ENCODE results near the gene DYNC1I1. TPM values are rescaled to one million over a fixed set of nuclear protein-coding genes. Genes with fewer than 3 reads are reported as not detected.
A peak's percentile ranks its signal among the peaks of the same experiment; 100 is the strongest.

Gene DYNC1I1
- total RNA-seq, 2 experiments from 2014 or later: not detected

- CTCF ChIA-PET: no interaction called here
- Mint-ChIP-seq H3K4me1 (no peaks in the 10 kb centered on the region), H3K27me3 (peaks cover 2% of the 10 kb centered on the region), H3K27ac (no peak overlapping the region), H3K4me3 (no peak overlapping the region), H3K9me3 (ENCODE audit: low read depth) (no peaks in the 10 kb centered on the region), H3K36me3 (no peaks in the 10 kb centered on the region)
- ATAC-seq (no peak), DNase-seq (no peak)
Observed at GRCh38 chr7:95886501-95887090, 114.2 kb downstream of the DYNC1I1 start.

GRCh38 chr7:95893484-95893883 lies 121.1 kb downstream of the DYNC1I1 start:
- no peak for DNase-seq
- Mint-ChIP-seq H3K27me3 (peaks cover 3% of the 10 kb centered on the region), H3K27ac (no peak overlapping the region)

DNA sequence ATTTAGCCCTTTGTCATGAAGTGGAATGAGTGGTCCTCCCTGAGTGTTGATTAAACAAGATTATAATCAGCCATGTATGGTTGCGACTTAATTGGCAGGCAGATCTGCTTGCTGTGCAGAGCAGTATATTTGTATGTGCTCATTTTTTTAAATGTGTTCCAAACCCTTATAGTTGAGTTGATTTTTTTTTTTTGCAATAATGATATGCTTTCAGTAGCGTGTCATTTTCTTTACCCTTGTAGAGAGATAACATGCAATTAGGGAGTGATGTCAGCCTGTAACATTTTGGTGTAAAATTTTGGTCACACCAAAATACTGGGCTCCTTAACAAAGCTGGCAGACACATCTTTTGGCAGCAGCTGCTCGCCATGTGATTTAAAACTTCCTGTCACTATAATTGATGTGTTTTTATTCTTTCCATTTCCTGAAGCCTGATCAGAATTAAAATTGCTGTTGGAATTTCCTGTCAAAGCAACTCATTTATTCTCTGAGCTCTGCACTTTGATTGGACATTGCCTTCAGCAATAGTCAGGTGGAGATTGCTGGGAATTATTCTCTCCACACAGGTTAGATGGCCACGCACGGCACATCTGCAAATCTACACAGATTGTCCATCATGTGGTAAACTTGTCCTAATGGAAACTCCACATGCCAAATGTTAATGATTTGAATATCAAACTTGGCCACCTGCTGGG lies 125.3 kb downstream of the DYNC1I1 start:
- Mint-ChIP-seq H3K4me1 (no peaks in the 10 kb centered on the region), H3K27me3 (peaks cover 9% of the 10 kb centered on the region), H3K4me3 (no peak overlapping the region), H3K36me3 (no peaks in the 10 kb centered on the region), H3K27ac (no peak overlapping the region), H3K9me3 (ENCODE audit: low read depth) (no peaks in the 10 kb centered on the region)
- DNase-seq: no peak
- no peak for ATAC-seq
- CTCF ChIA-PET: no interaction called here

More at GRCh38 chr7:95893484-95893883, 121.1 kb downstream of the DYNC1I1 start:
- CTCF ChIA-PET: no interaction called here
- Mint-ChIP-seq H3K4me3 (no peak overlapping the region), H3K4me1 (no peaks in the 10 kb centered on the region), H3K9me3 (ENCODE audit: low read depth) (no peaks in the 10 kb centered on the region), H3K36me3 (no peaks in the 10 kb centered on the region)
- ATAC-seq: no peak

DNA sequence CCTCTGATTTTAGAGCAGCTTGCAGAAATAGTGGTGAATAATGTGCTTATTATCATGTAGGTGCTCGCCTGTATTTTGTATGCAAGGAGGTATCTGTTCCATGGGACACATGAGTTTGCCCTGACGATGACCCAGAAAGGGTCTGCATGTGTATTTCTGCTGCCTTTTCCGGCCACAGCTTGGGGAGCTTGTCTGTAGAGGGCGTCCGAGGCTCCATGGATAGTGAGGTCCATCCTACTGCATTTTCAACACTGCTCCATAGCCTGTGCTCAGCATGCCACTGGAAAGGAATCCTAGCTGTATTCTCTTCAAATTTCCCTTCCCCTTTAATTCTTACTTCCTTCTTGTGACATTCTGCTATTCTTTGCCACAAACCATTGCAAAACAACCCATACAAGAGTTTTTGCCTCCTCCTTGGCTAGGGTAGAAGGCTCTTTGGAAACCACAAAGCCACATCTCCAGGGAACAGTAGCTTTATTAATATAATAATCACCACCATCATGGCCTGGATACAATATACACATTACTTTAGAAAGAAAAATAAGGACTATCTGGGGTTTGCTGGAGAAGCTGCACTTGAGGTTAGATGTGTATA lies 127.7 kb downstream of the DYNC1I1 start:
- ATAC-seq (no peak), DNase-seq (no peak)
- Mint-ChIP-seq H3K36me3 (no peaks in the 10 kb centered on the region), H3K27me3 (peaks cover 9% of the 10 kb centered on the region), H3K4me1 (no peaks in the 10 kb centered on the region), H3K9me3 (ENCODE audit: low read depth) (no peaks in the 10 kb centered on the region), H3K27ac (no peak overlapping the region), H3K4me3 (no peak overlapping the region)
- CTCF ChIA-PET: no interaction called here

DNA sequence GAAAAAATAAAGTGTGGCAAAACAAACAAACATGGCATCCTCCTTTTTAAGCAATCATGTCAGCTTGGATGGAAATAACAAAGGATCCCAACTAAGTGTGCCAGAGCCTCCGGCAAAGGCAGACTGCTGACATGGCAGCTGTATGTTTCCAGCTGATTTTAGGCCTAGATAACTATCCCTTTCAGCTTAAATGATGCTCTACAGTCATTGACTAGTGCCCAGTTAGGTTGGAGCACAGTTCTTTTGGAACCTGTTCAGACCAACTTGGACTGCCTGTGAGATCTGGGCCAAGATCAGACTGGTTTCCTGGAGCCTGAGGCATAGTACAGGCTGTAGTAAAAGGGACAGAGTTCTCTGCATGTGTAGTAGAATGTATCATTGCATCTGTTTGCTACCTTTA lies 128.7 kb downstream of the DYNC1I1 start:
- CTCF ChIA-PET: no interaction called here
- H3K36me3 Mint-ChIP-seq: no peaks in the 10 kb centered on the region
- no peak overlapping the region for H3K27ac Mint-ChIP-seq
- ATAC-seq (no peak), DNase-seq (no peak)
- H3K27me3 Mint-ChIP-seq: peaks cover 9% of the 10 kb centered on the region
- H3K4me1 Mint-ChIP-seq: no peaks in the 10 kb centered on the region
- H3K4me3 Mint-ChIP-seq: no peak overlapping the region
- H3K9me3 Mint-ChIP-seq (ENCODE audit: low read depth): no peaks in the 10 kb centered on the region

DNA sequence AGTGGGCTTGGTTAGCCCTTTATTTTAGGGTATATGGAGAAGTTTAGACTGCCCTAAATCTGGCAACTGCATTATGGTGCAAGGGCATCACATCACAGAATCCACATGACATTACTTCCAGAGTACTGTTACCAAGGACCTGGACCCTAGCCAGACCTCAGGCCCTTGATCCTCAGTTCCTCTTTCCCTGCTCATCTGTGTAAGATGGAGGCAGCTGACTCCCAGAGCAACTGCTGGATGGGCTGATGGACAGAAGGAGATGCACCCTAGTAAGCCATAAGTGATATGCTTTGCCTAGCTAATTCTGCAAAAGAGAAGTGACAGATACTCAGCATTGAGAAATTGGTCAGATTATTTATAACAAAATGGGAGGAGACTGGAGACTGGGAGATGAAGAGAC lies 131.7 kb downstream of the DYNC1I1 start:
- H3K4me3 Mint-ChIP-seq: no peak overlapping the region
- H3K9me3 Mint-ChIP-seq (ENCODE audit: low read depth): no peaks in the 10 kb centered on the region
- H3K36me3 Mint-ChIP-seq: no peaks in the 10 kb centered on the region
- no peaks in the 10 kb centered on the region for H3K4me1 Mint-ChIP-seq
- no peak for DNase-seq
- CTCF ChIA-PET: no interaction called here
- H3K27me3 Mint-ChIP-seq: peaks cover 16% of the 10 kb centered on the region
- ATAC-seq: no peak
- H3K27ac Mint-ChIP-seq: no peak overlapping the region

DNA sequence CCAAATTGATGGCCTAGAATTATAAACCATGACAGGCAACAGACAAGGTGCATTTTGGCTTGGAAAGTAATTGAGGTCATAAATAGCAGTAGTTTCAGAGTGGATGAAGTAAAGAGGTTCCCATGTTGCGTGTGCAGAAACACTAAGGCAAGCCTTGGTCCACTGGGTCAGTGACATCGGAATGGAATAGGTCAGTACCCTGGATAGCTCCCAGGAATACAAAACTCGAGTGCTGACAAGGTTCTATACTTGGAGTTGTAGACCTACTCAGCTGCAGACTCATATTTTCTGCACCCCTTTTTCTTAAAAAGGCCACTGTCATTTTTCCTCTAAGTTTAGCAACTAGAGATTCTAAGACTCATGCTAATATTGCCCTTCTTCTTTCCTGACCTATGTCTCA lies 132.8 kb downstream of the DYNC1I1 start:
- no peaks in the 10 kb centered on the region for H3K36me3 Mint-ChIP-seq
- ATAC-seq (no peak), DNase-seq (no peak)
- H3K4me3 Mint-ChIP-seq: no peak overlapping the region
- H3K27ac Mint-ChIP-seq: no peak overlapping the region
- CTCF ChIA-PET: interaction anchor here (1.5 kb wide), 1 partner anchor 11 kb away, joined by 5 read pairs; no protein-coding TSS in a partner anchor
- no peaks in the 10 kb centered on the region for H3K9me3 Mint-ChIP-seq (ENCODE audit: low read depth)
- H3K4me1 Mint-ChIP-seq: no peaks in the 10 kb centered on the region
- H3K27me3 Mint-ChIP-seq: peaks cover 12% of the 10 kb centered on the region

DNA sequence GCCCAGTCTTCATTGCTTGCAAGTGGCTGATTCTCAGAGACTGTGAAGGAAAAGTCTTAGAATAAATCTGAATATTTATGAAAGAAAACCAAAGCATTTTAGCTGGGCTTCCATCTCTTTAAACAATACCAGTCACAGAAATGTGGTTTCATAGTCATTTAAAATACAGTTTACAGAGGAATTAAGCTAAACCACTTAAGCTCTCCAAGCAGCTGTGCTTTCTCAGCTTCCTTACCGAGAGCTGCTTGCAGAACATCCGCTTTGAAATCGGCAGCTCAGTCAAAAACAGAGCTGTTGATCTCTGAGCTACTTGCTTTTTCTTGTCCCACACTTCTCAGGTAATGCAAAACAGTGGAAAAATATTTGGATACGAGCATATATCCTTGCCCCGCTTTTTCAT lies 134.5 kb downstream of the DYNC1I1 start:
- peaks cover 19% of the 10 kb centered on the region for H3K27me3 Mint-ChIP-seq
- H3K27ac Mint-ChIP-seq: no peak overlapping the region
- no peak overlapping the region for H3K4me3 Mint-ChIP-seq
- CTCF ChIA-PET: interaction anchor here (1.3 kb wide), 1 partner anchor 9 kb away, joined by 3 read pairs; no protein-coding TSS in a partner anchor
- ATAC-seq (no peak), DNase-seq (no peak)
- no peaks in the 10 kb centered on the region for H3K9me3 Mint-ChIP-seq (ENCODE audit: low read depth)
- no peaks in the 10 kb centered on the region for H3K36me3 Mint-ChIP-seq
- no peaks in the 10 kb centered on the region for H3K4me1 Mint-ChIP-seq

GRCh38 chr7:95907337-95907736 lies 135.0 kb downstream of the DYNC1I1 start:
- H3K27me3 Mint-ChIP-seq: peaks cover 20% of the 10 kb centered on the region
- CTCF ChIA-PET: interaction anchor here (1.3 kb wide), 1 partner anchor 9 kb away, joined by 3 read pairs; no protein-coding TSS in a partner anchor

GRCh38 chr7:95908499-95908898 lies 136.1 kb downstream of the DYNC1I1 start:
- ATAC-seq (no peak), DNase-seq (no peak)
- no peak overlapping the region for H3K27ac Mint-ChIP-seq
- H3K4me1 Mint-ChIP-seq: no peaks in the 10 kb centered on the region
- no peaks in the 10 kb centered on the region for H3K36me3 Mint-ChIP-seq
- CTCF ChIA-PET: no interaction called here
- no peaks in the 10 kb centered on the region for H3K9me3 Mint-ChIP-seq (ENCODE audit: low read depth)
- peaks cover 26% of the 10 kb centered on the region for H3K27me3 Mint-ChIP-seq
- no peak overlapping the region for H3K4me3 Mint-ChIP-seq

More at GRCh38 chr7:95907337-95907736, 135.0 kb downstream of the DYNC1I1 start:
- Mint-ChIP-seq H3K4me1 (no peaks in the 10 kb centered on the region), H3K4me3 (no peak overlapping the region), H3K27ac (no peak overlapping the region), H3K36me3 (no peaks in the 10 kb centered on the region), H3K9me3 (ENCODE audit: low read depth) (no peaks in the 10 kb centered on the region)
- DNase-seq: no peak
- no peak for ATAC-seq

- CTCF ChIA-PET: no interaction called here
- Mint-ChIP-seq H3K9me3 (ENCODE audit: low read depth) (no peaks in the 10 kb centered on the region), H3K4me3 (no peak overlapping the region)
Observed at GRCh38 chr7:95910341-95910740, 138.0 kb downstream of the DYNC1I1 start.

GRCh38 chr7:95915731-95916130 lies 143.4 kb downstream of the DYNC1I1 start:
- Mint-ChIP-seq H3K4me3 (no peak overlapping the region), H3K27ac (no peak overlapping the region), H3K27me3 (peaks cover 37% of the 10 kb centered on the region), H3K4me1 (peaks cover 2% of the 10 kb centered on the region), H3K36me3 (no peaks in the 10 kb centered on the region), H3K9me3 (ENCODE audit: low read depth) (no peaks in the 10 kb centered on the region)
- CTCF ChIA-PET: interaction anchor here (0.8 to 4.5 kb wide), 4 partner anchors 9 to 1112 kb away, joined by 3 to 26 read pairs (median 4); no protein-coding TSS in a partner anchor
- no peak for ATAC-seq
- no peak for DNase-seq

More at GRCh38 chr7:95910341-95910740, 138.0 kb downstream of the DYNC1I1 start:
- DNase-seq (no peak), ATAC-seq (no peak)
- H3K27ac Mint-ChIP-seq: no peak overlapping the region
- no peaks in the 10 kb centered on the region for H3K36me3 Mint-ChIP-seq
- H3K4me1 Mint-ChIP-seq: no peaks in the 10 kb centered on the region
- peaks cover 38% of the 10 kb centered on the region for H3K27me3 Mint-ChIP-seq

DNA sequence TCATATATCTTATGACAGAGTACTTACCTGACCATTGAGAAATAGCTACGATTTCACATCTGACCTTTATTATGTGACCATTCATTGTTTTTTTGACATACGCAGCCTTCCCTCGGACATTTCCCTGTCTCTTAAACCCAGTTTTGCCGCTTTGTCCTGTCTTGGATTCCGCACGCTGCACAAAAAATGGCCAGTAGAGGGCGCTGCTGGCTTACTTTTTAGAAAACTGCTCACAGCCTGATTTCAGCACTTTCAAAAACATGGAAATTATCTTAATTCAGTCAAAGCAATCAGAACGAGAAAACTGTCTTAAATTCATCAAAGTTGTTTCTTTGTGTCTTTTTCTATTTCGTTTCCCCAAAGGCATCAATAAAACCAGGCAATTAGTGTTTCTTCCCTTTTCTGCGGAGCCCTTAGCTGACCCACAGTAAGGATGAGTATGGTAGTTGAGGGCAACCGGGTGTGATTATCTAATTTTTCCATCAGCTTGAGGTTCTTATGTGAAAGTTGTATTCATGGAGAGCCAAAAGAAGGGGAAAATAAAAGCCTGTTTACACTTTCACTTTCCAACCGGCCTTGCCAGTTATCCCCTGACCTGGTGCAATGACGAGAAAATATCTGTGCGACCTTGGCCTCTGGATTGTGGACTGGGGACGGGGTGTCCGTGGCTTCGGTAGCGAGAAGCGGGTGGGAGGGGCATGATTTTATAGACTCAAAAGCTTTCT lies 144.4 kb downstream of the DYNC1I1 start:
- DNase-seq (peak; percentile 76), ATAC-seq (no peak)
- Mint-ChIP-seq H3K36me3 (no peaks in the 10 kb centered on the region), H3K4me3 (no peak overlapping the region), H3K9me3 (ENCODE audit: low read depth) (no peaks in the 10 kb centered on the region), H3K4me1 (peaks cover 8% of the 10 kb centered on the region), H3K27ac (no peak overlapping the region), H3K27me3 (peaks cover 31% of the 10 kb centered on the region)
- CTCF ChIA-PET: interaction anchor here (0.8 to 4.5 kb wide), 5 partner anchors 10 to 1111 kb away, joined by 3 to 26 read pairs (median 3); no protein-coding TSS in a partner anchor
